RWPE2 (cell line): ENCODE results near the gene TCP10L.
"Not testable (repeated sequence)": the region's sequence is repeated elsewhere in the genome, so short reads cannot be mapped to it uniquely, and the experiment has no call there.

Experiments used
- ATAC-seq: fragments of 200-7000 bp; cut with Tn5 transposase; 3 replicates; pipeline ENCODE4 v1.9.1; 2021; ENCODE audit warnings: low read depth
- DNase-seq: peaks from one replicate; pipeline ENCODE4 v3.0.0-alpha.2; 2020; ENCODE audit warnings: low spot score
- H3K27ac ChIP-seq: fragments of 450-650 bp; 2 replicates; pipeline ENCODE4 v1.5.1; 2017; ENCODE audit warnings: mild to moderate bottlenecking; ENCODE audit not compliant: poor library complexity, severe bottlenecking
- H3K27me3 ChIP-seq: fragments of 250-450 bp; sonication (Bioruptor Pico); 2 replicates; pipeline ENCODE4 v1.5.1; 2021; ENCODE audit warnings: mild to moderate bottlenecking, moderate library complexity; ENCODE audit not compliant: insufficient read depth, poor library complexity, severe bottlenecking
- H3K36me3 ChIP-seq: fragments of 250-450 bp; sonication (Bioruptor Pico); 2 replicates; pipeline ENCODE4 v1.5.1; 2020; ENCODE audit warnings: low read depth, mild to moderate bottlenecking, moderate library complexity
- H3K4me1 ChIP-seq: fragments of 250-450 bp; sonication (Bioruptor Pico); 2 replicates; pipeline ENCODE4 v1.5.1; 2021; ENCODE audit warnings: mild to moderate bottlenecking, moderate library complexity; ENCODE audit not compliant: insufficient read depth, poor library complexity, severe bottlenecking
- H3K4me3 ChIP-seq: fragments of 250-450 bp; sonication (Bioruptor Pico); 2 replicates; pipeline ENCODE4 v1.5.1; 2021; ENCODE audit warnings: mild to moderate bottlenecking, moderate library complexity; ENCODE audit not compliant: severe bottlenecking
- H3K9me3 ChIP-seq: fragments of 250-450 bp; sonication (Bioruptor Pico); 2 replicates; pipeline ENCODE4 v1.5.1; 2021; ENCODE audit warnings: mild to moderate bottlenecking, moderate library complexity; ENCODE audit not compliant: severe bottlenecking
- CTCF ChIP-seq: fragments of 450-650 bp; IDR thresholded peaks from one replicate; pipeline ENCODE4 v1.5.1; 2017; ENCODE audit warnings: mild to moderate bottlenecking, moderate library complexity; ENCODE audit not compliant: poor library complexity, severe bottlenecking

The TCP10L gene, protein sequence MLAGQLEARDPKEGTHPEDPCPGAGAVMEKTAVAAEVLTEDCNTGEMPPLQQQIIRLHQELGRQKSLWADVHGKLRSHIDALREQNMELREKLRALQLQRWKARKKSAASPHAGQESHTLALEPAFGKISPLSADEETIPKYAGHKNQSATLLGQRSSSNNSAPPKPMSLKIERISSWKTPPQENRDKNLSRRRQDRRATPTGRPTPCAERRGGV

GRCh38 chr21:32585042-32585710, at the start of gene TCP10L:
Gene TCP10L, minus strand, starts transcription at chr21:32585523. Its CDS starts 1,219 bp downstream, at chr21:32584304.
- Histone ChIP-seq H3K27ac (no peak within 1 kb of the TSS), H3K4me3 (no peak within 1 kb of the TSS), H3K4me1 (no peaks in the 10 kb centered on the region), H3K27me3 (no peaks in the 10 kb centered on the region), H3K9me3 (no peaks in the 10 kb centered on the region), H3K36me3 (no peaks in the 10 kb centered on the region)
- DNase-seq (no peak), ATAC-seq (no peak)
- no peak for TF ChIP-seq CTCF

GRCh38 chr21:32626621-32627196, 41.4 kb upstream of the TCP10L start:
- no peak for TF ChIP-seq CTCF
- Histone ChIP-seq H3K36me3 (peaks cover 8% of the 10 kb centered on the region; the same call in 1 of the 2 replicates), H3K4me1 (peaks cover 6% of the 10 kb centered on the region), H3K27me3 (no peaks in the 10 kb centered on the region), H3K4me3 (no peak overlapping the region), H3K27ac (no peak overlapping the region), H3K9me3 (no peaks in the 10 kb centered on the region)
- no peak for DNase-seq
- no peak for ATAC-seq

DNA sequence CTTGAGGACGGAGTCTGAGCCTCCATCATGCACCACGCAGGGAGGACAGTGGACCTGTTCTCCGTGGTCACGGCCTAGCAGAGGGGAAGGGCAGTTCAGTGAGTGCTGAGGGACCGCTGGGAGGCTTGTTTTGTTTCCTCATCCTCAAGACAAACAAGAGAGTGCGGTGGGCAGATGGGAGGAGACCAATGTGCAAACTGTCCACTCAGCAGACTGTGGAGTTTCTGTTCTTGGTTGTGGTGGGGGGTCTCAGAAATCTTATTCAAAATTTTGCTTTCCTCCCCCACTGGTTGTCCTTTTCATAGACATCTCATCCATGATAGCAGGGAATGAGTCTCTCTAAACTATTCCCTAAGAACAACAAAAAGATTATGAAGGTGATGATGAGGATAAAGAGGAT, 32.9 kb upstream of the TCP10L start:
- not testable (repeated sequence) for H3K36me3 ChIP-seq, H3K4me1 ChIP-seq, H3K27me3 ChIP-seq, H3K4me3 ChIP-seq, DNase-seq, ATAC-seq, H3K27ac ChIP-seq, H3K9me3 ChIP-seq

DNA sequence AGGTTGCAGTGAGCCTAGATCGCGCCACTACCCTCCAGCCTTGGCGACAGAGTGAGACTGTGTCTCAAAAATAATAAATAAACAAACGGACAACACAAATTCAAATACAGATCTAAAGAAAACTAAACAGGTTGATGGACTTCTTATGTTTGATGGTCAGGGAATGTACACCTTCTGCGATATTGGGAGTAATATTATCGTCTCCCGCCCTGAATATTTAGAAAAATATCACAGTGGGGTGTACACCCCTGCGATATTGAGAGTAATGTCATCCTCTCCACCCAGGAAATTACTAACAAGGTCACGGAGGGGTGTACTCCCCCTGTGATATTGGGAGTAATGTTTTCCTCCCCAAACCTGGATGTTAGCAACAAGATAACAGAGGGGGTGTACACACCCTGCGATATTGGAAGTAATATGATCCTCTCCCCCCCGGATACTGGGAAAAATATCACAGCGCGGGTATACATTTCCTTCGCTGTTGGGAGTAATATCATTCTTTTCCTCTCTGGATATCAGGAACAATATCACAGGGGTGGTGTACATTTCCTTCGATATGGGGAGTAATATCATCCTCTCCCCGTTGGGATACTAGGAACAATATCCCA, 28.2 kb upstream of the TCP10L start:
- Histone ChIP-seq H3K27me3 (no peaks in the 10 kb centered on the region), H3K36me3 (peaks cover 17% of the 10 kb centered on the region), H3K27ac (peak overlapping the region; percentile 87), H3K4me1 (peaks cover 6% of the 10 kb centered on the region), H3K4me3 (peak overlapping the region; percentile 94), H3K9me3 (no peaks in the 10 kb centered on the region)
- ATAC-seq: no peak
- no peak for TF ChIP-seq CTCF
- no peak for DNase-seq

DNA sequence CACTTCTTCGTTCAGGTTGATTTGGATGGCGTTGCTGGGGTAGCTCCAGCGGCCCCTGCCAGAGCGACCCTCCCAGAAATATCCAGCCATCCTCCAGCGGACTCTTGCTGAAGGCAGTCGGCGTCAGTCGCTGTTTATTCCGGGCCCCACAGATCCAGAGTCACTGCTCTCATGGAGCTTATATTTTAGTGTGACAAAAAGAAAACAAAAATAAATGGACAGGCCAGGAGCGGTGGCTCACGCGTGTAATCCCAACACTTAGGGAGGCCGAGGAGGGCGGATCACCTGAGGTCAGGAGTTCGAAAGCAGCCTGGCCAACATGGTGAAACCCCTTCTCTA, 27.6 kb upstream of the TCP10L start:
- Histone ChIP-seq H3K36me3 (peaks cover 22% of the 10 kb centered on the region), H3K27me3 (no peaks in the 10 kb centered on the region), H3K27ac (peak overlapping the region; percentile 87), H3K4me1 (peaks cover 6% of the 10 kb centered on the region), H3K4me3 (peak overlapping the region; percentile 94), H3K9me3 (no peaks in the 10 kb centered on the region)
- no peak for TF ChIP-seq CTCF
- DNase-seq: no peak
- peak; percentile 7; the same call in 1 of the 3 replicates for ATAC-seq
